Stimulated activated CD8-positive, alpha-beta memory T cell treated with anti-CD3 and anti-CD28 coated beads, Interleukin-4, amount 100 ng/mL, for 48 hours (primary cell): Measurements from ENCODE around the gene IRAG1.
A peak's percentile ranks its signal among the peaks of the same experiment; 100 is the strongest.

Source experiments
- DNase-seq: peaks from one replicate; pipeline ENCODE4 v3.0.0-alpha.2; 2020

Gene IRAG1

GRCh38 chr11:10664496-10664895, 29.1 kb downstream of the IRAG1 start:
- no peak for DNase-seq

GRCh38 chr11:10663990-10664389, 29.6 kb downstream of the IRAG1 start:
- no peak for DNase-seq

- DNase-seq: no peak
Measured at GRCh38 chr11:10663365-10663764, 30.2 kb downstream of the IRAG1 start.

DNA sequence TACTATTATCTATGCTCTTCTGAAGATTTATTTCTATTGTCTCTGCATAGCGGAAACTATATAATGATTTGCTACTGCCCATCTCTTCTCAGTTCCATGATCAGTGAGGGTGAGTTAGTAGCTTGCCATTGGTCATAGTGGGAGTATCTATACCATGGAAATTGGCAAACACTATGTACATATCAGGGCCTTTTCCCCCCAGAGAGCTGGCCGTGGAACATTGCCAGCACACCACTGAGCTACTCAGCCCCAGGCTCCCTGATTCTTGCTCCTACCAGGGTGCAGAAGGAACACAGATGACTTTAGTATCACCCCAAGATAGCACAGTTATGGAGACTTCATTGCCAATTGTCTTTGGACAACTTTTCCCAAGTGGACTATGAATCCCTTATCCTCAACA, 33.2 kb downstream of the IRAG1 start:
- DNase-seq: no peak

DNA sequence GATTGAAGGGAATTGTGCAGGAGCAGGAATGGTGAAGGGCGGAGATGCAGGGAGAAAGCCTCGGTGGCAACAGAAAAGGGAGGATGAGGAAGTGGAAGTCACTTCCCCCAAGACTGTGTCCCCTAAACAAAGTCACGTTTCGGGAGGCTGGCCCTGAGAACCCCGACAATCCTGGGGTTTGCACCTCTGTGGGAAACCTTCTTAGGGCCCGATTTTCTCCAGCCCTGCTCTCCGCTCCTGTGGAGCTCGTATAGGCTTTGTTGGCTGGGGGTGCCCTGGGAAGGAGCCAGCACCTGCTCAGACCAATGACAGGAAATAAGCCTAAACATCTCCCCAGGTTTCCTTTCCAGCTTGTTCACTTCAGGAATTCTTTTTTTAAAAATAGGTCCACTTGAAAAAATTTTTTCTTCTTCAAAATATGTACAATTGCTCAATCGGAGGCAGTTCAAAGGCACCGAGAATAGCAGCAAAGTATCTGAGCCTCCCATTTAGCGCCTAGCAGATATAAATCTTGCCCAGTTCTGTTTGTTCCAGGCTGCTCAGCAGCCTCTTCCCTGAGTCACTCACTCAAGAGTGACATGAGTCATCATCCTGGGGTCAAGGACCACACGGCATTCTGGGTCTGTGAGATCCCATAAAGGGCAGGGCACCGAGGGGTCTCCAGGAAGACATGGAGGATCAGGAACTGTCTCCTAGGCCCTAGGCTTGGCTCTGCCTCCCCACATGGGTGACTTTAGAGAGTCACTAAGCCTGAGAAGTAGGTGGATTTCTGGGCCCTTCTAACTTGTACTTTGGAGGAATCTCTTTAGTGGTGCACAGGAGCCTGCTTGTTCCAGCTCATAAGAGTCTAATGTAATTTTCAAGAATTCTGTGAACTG, 34.0 kb downstream of the IRAG1 start:
- DNase-seq: no peak

DNA sequence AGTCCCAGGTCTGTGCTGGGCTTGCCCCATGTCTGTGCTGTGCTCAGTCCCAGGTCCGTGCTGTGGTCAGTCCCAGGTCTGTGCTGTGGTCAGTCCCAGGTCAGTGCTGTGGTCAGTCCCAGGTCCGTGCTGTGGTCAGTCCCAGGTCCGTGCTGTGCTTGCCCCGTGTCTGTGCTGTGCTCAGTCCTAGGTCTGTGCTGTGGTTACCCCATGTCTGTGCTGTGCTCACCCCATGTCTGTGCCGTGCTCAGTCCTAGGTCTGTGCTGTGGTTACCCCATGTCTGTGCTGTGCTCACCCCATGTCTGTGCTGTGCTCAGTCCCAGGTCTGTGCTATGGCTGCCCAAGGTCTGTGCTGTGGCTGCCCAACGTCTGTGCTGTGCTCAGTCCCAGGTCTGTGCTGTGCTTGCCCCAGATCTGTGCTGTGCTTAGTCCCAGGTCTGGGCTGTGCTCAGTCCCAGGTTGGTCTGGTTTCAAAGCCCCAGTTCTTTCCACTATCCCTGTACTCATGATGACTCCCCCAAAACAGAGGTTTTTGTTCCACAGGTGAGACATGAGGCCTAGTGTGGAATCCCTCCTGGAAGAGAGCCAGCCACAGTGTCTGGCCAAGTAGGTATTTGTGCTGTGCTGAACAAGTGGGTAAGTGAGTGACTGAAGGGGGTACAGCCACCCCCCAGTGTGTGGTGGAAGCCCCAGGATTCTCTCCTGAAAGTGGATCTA, 34.8 kb downstream of the IRAG1 start:
- DNase-seq: no peak

GRCh38 chr11:10657308-10658271, 36.0 kb downstream of the IRAG1 start:
- no peak for DNase-seq

GRCh38 chr11:10655943-10656576, 37.5 kb downstream of the IRAG1 start:
- no peak for DNase-seq

- DNase-seq: no peak
Measured at GRCh38 chr11:10655227-10655626, 38.3 kb downstream of the IRAG1 start.

DNA sequence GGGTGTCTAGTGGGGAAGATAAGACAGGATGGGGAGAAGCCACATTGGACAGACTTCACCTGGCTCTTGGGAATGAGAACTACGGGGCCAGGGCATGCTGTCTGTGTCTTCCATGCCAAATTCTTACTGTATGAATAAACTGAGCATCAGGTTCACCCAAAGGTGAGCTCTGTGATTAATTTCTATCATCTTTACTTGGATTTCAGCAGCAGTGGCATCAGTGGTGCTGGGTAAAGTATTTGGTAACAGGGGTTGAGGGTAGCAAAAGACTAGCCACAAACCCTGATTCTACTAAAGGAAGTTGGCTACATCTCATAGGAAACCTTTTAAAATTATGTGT, 38.8 kb downstream of the IRAG1 start:
- DNase-seq: no peak

DNA sequence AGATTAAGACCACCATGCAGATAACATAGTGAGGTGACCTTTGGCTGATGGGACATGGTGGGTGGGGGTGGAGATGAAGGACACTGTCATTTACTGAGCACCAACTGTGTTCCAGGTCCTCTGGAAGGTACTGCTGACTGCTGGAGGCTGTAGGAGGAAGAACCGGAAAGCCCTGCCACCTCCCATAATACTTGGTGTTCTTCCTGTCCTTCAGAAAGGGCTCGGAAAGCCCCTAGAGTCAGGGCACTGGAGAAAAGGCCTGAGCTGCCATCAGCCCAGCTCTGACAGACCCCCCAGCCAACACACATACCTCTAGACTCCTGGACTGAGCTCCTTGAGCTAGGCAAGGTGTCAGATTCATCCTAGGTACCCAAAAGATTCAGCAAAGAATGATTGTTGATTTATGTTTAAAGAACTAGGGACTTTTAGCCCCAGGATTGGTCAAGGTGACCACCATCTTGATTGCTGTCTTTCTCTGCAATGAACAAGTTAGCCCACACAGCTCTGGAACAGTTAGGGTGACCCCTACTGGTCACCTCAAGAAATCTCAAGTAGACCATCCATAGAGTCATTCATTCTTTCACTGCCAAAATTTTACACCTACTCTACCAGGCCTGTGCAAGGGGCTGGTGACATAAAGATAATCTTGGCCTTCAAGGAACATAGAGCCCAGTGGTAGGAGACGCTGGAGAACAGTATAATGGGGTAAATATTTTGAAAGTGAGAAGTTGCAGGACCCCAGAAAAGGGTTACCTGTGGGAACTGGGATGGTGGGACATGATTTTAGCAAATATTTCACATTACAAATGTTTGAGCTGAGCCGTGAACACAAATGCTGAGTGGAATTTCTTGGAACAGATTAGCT, 39.4 kb downstream of the IRAG1 start:
- DNase-seq: peak; percentile 32

DNA sequence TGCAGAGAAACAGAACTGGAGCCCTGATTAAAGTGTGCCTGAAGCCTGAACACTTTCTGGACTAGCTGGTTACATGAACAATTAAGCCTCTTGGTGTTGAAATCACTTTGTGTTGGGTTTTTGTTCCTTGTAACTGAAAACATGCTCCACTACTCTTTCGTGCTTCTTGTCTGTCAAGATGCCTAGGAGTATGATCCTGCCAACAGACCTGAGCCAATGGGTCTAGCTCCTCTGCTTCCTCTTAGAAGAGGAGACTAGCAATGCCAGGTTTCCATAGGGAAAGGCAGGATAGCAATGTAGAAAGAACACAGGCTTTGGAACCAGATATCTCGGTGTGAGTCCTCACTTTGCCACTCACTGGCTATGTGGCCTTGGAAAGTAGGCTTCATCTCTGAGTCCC, 40.3 kb downstream of the IRAG1 start:
- no peak for DNase-seq

DNA sequence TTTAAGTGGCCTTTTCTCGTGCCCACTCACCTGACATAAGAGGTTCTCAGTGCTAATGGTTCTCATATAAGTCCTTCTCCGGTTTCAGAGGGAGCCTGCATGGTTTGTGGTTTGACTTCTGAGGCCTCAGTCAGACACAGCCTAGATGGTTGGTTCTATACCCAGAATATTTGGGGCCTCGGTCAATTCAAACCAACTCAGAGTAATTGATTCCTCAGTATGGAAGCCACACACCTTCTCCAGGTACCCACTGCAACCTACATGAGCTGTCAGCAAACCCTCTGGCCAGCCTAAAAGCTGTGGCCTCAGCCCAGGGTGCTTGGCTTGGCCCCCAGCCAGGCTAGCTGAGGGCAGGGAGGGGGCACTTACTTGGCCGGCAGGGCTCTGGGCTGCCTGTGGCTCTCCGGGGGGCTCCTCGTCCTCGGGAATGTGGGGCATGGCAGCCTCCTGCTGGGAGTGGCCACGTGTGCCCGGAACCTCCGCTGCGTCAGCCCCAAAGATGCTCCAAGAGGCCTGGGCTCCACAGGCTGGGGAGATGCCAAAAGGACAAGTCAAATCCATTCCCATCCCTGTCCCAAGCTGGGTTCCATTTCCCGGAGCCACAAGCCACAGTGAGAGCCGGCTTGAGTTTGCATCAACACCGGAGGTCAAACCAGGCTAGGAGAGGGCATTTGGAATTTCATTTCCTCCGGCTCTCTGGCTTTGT, 41.7 kb downstream of the IRAG1 start:
- DNase-seq: no peak

DNA sequence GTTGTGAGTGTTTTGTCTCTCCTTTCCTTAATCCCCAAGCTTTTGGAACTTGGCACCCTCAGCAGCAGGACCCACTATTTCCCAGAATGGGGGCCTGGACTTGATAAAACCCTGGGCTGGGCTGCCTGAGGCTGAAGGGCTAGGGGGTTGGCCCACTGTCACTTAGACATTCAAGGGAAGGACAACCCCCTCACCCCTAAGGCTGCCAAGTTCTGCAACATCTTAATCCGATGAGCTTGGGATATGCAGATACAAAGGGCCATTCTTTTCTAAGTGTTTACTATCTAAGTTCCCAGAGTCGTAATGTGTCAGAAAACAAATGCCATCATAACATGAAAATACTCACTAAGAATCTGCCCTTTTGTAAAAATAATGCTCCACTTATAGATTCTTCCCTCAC, 42.9 kb downstream of the IRAG1 start:
- no peak for DNase-seq

DNA sequence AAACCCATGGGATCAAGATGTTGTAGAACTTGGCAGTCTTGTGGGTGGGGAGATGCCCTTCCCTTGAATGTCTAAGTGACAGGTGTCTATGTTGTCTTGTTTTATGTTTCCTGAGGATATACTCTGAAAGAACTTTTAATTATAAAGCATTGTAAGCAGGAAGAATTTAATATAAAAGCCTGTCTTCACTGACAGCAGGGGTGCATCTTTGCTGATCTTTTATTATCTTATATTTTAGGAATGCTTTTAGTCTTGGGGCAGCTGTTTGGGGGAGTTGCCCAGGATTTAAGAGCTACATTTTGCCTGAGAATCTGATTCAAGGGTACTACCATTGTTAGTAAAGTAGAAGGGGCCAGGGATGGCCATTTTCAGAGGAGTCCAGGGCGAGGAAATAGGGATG, 43.4 kb downstream of the IRAG1 start:
- no peak for DNase-seq

DNA sequence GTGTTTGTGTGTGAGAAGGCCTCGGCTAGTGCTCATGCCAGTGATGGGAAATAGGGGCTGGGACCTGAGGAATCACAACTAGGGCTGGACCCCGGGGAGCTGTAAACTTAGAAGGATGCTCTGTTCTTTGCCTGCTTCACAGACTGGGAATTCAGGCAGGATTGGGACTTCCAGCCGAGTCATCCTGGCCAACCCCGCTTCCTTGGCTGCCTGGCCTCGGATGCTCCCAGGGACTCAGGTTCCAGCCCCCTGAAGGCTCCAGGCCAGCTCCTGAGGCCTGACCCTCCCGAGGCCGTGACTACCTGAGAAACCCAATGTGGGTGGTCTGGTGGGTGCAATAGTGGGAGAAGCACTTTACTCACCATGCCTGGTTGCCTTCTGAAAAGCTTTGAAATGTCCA, 44.7 kb downstream of the IRAG1 start:
- no peak for DNase-seq

DNA sequence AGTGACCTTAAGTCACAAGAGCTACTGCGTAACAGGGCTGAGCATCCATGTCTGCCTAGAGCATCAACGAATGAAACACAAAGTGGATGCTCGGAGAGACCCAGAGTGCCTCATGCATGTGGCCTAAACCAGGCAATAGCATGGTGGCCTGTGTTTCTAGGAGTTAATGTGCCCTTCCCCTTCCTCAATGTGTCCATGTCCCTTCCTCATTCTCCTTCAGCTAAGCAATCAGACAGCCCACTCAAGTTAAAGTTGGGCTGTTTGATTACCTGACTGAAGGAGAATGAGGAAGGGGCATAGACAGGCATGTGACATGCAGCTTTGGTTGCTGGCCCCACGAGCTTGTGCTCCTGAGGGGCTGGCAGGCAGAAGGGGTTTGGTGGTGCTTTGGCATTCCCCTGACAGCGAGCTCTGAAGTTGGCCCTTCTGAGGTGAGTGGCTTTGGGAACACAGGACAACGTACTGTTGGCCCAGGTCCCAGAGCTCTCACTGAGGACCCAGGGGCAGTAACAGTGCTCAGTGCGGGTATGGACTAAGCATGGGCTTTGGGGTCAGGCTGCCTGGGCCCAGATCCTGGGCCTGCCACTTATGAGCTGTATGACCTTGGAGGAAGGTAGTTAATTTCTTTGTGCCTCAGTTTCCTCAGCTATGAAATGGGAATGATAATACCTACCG, 46.7 kb downstream of the IRAG1 start:
- no peak for DNase-seq

DNA sequence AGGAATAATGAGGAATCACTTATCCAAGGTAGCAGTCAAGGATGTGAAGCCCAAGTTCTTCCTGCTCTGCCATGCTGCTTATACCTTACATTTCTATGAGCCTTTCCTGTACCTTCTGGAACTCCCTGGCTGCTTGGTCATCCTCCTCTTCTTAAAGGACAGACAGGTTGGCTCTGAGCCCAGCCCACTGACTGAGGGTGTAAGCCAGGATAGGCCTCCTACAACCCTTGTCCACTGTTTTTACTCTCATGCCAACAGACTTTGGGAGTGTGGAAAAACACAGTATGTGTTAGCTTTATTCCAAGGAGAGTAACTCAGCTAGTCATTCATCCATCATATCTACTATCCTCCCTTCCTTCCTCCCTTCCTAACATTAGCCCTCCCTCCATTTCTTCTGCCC, 47.5 kb downstream of the IRAG1 start:
- no peak for DNase-seq

- no peak for DNase-seq
Measured at GRCh38 chr11:10645212-10645795, 48.3 kb downstream of the IRAG1 start.
